GM19324 (cell line): ENCODE data around the gene UBAP2L.
"Not testable (repeated sequence)": the region's sequence is repeated elsewhere in the genome, so short reads cannot be mapped to it uniquely, and the experiment has no call there.

ENCODE experiments used
- ATAC-seq: cut with Tn5 transposase; IDR thresholded peaks from one replicate; pipeline ENCODE4 v1.9.1; 2021; ENCODE audit warnings: mild to moderate bottlenecking, moderate library complexity; ENCODE audit not compliant: unreplicated experiment, low FRiP score

The UBAP2L gene

DNA sequence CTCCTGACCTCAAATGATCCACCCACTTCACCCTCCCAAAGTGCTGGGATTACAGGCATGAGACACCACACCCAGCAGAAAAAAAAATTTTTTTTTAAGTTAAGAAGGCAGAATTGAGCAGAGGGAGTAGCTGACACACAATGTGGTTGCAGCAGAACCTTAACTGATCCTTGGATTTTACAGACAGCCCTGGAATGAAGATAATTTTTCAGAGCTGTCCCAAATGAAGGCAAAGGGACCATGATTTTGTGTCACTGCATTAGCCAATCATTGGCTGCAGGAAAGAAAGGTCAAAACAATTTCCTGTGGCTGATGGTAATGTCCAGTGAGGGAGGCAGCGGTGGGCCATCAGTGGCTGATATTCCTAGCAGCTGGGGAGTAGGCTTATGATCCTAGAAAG is 80.8 kb downstream of the UBAP2L start:
- no peak for ATAC-seq

DNA sequence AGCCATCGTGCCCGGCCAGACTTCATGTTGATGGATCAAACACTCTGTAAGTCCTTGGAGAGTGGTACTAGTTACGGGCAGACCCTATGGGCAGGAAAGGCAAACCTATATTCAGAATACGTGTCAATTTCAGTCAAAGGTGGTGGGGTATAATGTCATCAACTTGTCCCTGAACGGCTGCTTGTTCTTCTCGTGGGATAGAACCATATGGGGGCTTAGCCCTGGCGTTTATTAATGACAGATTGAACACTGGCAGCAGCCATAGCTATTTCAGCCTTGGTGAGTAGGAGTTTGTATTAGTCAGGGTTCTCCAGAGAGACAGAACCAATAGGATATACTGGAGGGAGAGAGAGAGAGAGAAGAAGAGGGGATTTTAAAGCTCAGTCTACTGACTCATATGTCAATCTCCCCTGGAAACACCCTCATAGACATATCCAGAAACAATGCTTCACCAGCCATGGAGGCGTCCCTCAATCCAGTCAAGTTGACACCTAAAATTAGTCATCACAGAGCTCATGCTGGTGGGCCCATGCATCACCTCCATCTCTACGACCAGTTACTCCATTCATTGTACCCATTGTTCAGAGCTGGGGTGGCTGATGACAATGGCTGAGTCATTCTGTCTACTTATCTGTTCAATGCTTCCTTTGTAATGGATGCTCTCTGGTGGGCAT is 84.0 kb downstream of the UBAP2L start:
- ATAC-seq: no peak

DNA sequence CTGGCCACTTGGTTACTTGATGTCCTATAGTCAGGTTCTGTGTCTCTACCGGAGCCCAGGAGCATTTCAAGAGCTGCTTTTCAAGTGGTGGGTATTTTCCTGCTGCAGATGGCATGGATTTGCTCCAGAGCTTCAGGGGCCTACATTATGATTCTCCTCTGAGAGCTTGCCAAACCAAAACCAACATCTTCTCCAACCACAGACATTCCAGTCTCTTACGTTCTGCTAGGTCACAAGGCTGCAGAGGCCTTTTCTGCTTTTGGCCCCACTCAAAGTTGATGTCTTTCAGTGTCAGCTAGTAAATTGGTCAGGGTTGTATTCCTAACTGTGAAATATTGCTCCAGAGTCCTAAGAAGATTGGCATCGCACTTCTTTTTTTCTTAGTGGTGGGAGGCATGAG is 85.4 kb downstream of the UBAP2L start:
- ATAC-seq: no peak

DNA sequence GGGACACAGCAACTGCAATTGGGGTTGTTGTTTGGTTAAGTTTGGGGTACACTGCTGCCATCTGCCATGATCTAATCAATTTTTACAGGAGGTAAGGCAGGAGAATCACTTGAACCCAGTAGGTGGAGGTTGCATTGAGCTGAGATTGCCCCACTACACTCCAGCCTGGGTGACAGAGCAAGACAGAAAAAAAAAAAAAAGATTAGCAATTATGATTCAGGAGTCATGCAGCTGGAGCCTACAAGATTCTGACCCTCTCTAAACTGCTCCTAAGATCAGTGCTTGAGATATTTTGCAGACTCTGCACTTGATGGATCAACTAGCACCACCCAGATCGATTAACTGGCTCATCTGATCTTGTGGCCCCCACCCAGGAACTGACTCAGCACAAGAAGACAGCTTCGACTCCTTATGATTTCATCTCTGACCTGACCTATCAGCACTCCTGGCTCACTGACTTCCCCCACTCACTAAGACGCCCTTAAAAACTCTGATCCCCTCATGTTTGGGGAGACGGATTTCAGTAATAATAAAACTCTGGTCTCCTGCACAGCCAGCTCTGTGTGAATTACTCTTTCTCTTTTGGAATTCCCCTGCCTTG is 87.0 kb downstream of the UBAP2L start:
- not testable (repeated sequence) for ATAC-seq

DNA sequence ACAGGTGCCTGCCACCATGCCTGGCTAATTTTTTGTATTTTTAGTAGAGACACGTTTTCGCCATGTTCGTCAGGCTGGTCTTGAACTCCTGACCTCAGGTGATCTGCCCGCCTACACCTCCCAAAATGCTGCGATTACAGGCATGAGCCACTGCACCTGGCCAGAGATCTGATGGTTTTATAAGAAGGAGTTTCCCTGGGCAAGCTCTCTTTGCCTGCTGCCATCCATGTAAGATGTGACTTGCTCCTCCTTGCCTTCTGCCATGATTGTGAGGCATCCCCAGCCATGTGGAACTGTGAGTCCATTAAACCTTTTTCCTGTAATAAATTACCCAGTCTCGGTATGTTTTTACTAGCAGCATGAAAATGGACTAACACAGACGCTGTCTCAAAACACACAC is 88.4 kb downstream of the UBAP2L start:
- not testable (repeated sequence) for ATAC-seq

DNA sequence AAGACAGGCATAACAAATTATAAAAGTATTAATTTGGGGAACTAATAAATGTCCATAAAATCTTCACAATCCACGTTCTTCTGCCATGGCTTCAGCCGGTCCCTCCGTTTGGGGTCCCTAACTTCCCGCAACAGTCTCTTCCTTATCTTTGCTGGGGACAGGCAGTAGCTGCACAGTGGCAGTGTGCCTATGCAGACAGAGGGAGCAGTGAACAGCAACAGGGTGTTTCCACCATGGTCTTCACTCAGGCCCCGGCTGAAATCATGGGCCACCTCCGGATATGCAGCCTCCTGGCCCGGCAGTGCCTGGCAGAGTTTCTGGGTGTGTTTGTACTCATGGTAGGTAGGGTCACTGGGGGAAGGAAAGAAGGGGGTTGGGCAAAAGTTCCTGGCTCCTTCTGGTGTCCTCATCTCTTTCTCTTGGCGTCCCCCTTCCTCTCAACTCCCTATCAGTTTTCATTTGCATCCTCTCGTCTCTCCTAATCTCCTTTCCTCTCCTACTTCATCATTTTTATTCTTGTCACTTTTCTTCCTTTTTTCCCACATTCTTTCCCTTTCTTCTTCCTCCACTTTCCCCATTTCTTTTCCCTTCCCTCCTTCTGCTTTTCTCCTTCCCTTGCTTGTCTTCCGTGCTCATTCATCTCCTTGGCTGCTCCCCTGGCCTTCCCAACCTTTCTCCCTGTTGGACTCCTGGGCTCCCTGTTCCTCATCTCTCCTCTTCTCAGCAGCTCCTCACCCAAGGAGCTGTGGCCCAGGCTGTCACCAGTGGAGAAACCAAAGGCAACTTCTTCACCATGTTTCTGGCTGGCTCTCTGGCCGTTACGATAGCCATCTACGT is 91.7 kb downstream of the UBAP2L start:
- not testable (repeated sequence) for ATAC-seq

DNA sequence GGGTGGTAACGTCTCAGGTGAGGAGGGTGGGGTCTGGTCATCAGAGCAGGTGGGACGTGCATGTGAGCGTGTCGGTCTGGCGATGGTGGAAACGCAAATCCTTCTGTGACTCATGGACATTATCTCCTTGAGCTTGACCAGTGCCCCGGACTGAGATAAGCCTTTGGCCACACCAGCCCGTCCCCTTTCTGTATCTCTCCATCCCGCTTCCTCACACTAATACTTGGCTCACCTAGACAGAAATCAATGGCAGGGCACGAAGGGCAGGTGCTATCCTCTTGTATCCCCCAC is 92.3 kb downstream of the UBAP2L start:
- no peak for ATAC-seq

DNA sequence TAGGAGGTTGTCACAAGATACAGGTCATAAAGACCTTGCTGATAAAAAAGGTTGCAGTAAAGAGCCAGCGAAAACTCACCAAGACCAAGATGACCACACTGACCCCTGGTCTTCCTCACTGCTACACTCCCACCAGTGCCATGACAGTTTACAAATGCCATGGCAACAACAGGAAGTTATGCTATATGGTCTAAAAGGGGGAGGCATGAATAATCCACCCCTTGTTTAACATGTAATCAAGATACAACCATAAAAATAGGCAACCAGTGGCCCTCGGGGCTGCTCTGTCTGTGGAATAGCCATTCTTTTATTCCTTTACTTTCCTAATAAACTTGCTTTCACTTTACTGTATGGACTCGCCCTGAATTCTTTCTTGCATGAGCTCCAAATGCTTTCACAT is 93.5 kb downstream of the UBAP2L start:
- not testable (repeated sequence) for ATAC-seq

DNA sequence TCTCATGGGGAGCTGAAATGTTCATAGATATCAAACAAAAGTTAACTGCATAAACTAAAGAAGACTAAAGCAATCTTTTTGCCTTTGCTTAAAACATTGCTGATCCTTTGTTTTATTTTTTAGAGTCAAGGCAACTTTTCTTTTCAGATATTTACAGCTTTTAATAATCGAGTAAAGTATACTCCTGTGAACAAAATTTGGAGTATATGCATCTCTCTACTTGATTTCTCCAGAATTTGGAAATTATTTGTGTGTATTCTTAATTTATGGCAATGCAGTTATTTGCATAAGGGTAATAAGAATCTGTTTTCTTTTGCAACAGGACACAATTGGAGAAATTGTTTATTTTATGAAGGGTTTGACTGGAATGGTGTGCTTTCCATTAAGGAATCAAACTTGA is 95.9 kb downstream of the UBAP2L start:
- ATAC-seq: no peak

DNA sequence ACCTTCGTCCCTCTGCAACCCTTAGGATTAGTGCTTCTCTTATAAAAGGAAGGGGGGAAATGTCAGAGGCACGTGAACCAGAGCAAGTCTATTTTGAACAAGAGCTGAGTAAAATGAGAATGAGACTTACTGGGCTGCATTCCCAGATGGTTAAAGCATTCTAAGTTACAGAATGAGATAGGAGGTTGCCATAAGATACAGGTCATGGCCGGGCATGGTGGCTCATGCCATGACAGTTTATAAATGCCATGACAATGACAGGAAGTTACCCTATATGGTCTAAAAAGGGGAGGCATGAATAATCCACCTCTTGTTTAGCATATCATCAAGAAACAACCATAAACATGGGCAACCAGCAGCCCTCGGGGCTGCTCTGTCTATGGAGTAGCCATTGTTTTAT is 97.6 kb downstream of the UBAP2L start:
- no peak for ATAC-seq
